Subcutaneous preadipocyte (primary cell): ENCODE measurements around the gene ARMCX5. TPM values are rescaled to one million over a fixed set of nuclear protein-coding genes. Genes with fewer than 3 reads are reported as not detected.

Experiments
- total RNA-seq: library from RNA; depleted of rRNA; stranded (reverse); fragments of >200 nt; gene quantifications from 2 replicates; pipeline ENCODE4 v1.2.3, GENCODE V29; 2012

Gene ARMCX5
- total RNA-seq: 14.0 and 15.6 TPM in 2 replicates

DNA sequence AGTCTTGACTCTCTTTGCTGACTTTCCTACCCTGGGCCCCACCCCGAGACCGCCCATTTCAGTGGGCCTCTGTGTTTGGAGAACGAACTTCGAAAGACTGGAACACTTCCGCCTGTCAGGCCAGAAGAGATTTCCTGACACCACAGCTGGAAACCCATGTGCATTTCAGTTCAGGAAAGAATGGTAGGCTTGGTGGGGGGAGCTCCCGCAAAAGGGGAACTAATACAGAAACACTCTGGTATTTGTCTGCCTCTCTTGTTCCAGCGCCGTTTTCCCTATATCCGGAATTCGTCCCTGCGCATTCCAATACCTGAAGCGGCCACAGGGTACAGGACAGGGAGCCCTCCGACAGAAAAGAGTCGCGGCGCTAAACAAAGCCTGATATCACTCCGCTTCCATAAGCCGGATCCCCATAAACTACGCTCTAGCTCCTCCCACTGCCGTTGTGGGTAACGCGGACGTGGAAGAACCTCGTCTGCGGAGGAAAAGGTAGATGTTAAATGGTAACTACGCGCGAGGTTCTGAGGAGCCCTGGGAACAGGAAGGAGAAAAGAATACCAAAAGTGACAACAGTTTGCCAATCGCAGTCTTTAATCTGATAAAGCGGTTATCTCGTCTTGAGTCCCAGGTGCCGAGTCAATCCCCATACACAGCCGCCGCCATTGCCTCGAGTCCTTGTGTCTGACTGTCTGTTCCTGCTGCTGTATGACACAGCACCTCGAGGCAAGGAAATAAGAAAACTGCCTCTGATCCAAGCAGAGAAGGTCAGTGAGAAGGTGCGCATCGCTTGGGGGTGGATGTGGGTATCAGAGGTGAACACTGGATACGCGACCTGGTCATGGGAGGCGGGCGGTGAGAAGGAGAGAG, at the start of gene ARMCX5:
Gene ARMCX5, plus strand, starts transcription at position 432 of the 867 bp plus-strand sequence. CDS start 2,627 bp downstream, outside the sequence.

DNA sequence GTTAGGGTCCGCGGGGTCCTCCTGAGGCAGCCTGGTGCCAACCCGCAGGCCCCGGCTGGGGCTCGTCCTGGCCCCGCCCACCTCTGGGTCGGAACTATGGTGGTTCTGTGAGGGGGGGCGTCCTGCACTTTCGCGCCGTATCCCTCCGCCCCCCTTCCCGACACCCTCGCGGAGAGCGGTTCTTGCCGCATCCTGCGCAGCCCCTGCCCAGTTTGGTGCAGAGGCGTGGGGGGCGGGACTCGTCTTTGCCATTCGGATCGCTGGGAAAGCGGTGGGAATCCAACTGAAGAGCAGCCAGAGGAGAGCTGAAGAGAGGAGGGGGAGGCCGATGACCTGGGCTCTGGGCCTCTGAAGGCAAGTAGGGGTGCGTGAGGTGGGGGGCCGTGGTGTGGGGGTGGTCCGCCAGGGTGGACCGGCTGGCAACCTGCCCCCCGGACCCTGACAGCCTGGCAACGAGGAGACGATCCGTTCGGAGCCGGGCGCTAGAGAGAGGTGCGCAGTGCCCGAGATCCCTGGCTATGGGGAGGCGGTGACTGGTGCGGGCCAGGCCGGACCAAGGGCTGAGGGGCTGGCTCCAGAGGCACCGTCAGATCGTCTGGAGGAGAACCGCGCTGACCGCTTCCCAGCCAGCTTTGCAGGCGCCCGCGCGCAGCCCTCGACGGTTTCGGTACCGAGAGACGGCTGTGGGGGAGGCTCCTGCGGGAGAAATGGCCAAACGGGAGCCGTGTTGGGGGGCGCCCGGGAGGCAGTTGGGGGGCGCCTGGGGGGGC, 52.1 kb downstream of the ARMCX5 start, which contains the start of gene GPRASP1:
Gene GPRASP1, plus strand, starts transcription at position 242 of the 770 bp plus-strand sequence. CDS start 2,431 bp downstream, outside the sequence.

Other genes with a start within 250 kb of the ARMCX5 start
- not detected in 2 replicates for gene NXF2B, start 159.5 kb upstream of the ARMCX5 start, total RNA-seq
- not detected in 2 replicates for gene TCP11X2, start 127.7 kb upstream of the ARMCX5 start, total RNA-seq
- gene TMSB15A, start 82.8 kb upstream of the ARMCX5 start, total RNA-seq: 1.1 and 1.4 TPM in 2 replicates
- 1.4 and 1.8 TPM in 2 replicates for gene GPRASP1, start 52.0 kb downstream of the ARMCX5 start, total RNA-seq
- 12.1 and 12.7 TPM in 2 replicates for gene GPRASP2, start 112.9 kb downstream of the ARMCX5 start, total RNA-seq
- 2.6 and 2.9 TPM in 2 replicates for gene GPRASP3, start 121.2 kb downstream of the ARMCX5 start, total RNA-seq